Mammary epithelial cell (primary cell): ENCODE measurements around the gene TRIO.

Experiments used
- CTCF ChIP-seq, 2 donors: IDR thresholded peaks in 1 of 2; conservative IDR thresholded peaks in 1 of 2; 2 replicates each; pipeline ENCODE4 v1.5.1; 2011 to 2012; ENCODE audit warnings: inconsistent platforms in 2 of 2, low read length in 2 of 2, mild to moderate bottlenecking in 2 of 2, control low read depth in 1 of 2, low read depth in 1 of 2; ENCODE audit not compliant: insufficient read depth in 1 of 2; ENCODE audit errors: extremely low read depth in 1 of 2
- EZH2 ChIP-seq: IDR thresholded peaks from 2 replicates; pipeline ENCODE4 v1.6.1; 2012; ENCODE audit warnings: low read length, inconsistent platforms, borderline replicate concordance

- TF ChIP-seq CTCF (conservative IDR thresholded peaks at IDR 0.05 in 1 of 2, IDR thresholded peaks at IDR 0.05 in 1 of 2; ENCODE audit: extremely low read depth in 1 of 2, insufficient read depth in 1 of 2, low read depth in 1 of 2, low read length in 2 of 2) (no peak), EZH2 (no peak)
Observed at GRCh38 chr5:14528115-14528514, 385.0 kb downstream of the TRIO start.
